ENCODE data around the gene NAT8.

Gene NAT8

GRCh38 chr2:73614997-73615396, 27.2 kb downstream of the NAT8 start:
- Histone ChIP-seq H3K4me3 (ENCODE audit: low read length) (no peak overlapping the region), H3K9me3 (ENCODE audit: insufficient read depth, low read length) (no peaks in the 10 kb centered on the region), H3K9ac (ENCODE audit: low read length) (no peak overlapping the region), H3K36me3 (replicated peaks; ENCODE audit: low read depth, low read length) (peaks cover 3% of the 10 kb centered on the region), H3K79me2 (ENCODE audit: low read length) (no peaks in the 10 kb centered on the region), H3K27ac (ENCODE audit: low read length) (no peak overlapping the region), H3K4me1 (ENCODE audit: low read length) (peaks cover 37% of the 10 kb centered on the region), H3K27me3 (ENCODE audit: low read depth, low read length) (no peaks in the 10 kb centered on the region), H2AFZ (ENCODE audit: low read depth, low read length) (no peak overlapping the region), H3K4me2 (ENCODE audit: low read length) (peak overlapping the region; percentile 21; the same call in 1 of the 2 replicates), H4K20me1 (ENCODE audit: insufficient read depth, low read length) (no peaks in the 10 kb centered on the region)
- no peak for TF ChIP-seq EZH2phosphoT487 (IDR thresholded peaks at IDR 0.05; ENCODE audit: low read depth)
- TF ChIP-seq CTCF (IDR thresholded peaks at IDR 0.05; ENCODE audit: low read depth, low read length), result no peak

- no peaks in the 10 kb centered on the region for H3K79me2 ChIP-seq (ENCODE audit: low read length)
- H3K27ac ChIP-seq (ENCODE audit: low read length), result no peak overlapping the region
- peaks cover 37% of the 10 kb centered on the region for H3K4me1 ChIP-seq (ENCODE audit: low read length)
- H3K27me3 ChIP-seq (ENCODE audit: low read depth, low read length), result no peaks in the 10 kb centered on the region
- H3K4me2 ChIP-seq (ENCODE audit: low read length), result peak overlapping the region; percentile 21
- peaks cover 3% of the 10 kb centered on the region for H3K36me3 ChIP-seq (replicated peaks; ENCODE audit: low read depth, low read length)
- TF ChIP-seq EZH2phosphoT487 (IDR thresholded peaks at IDR 0.05; ENCODE audit: low read depth) (no peak), CTCF (IDR thresholded peaks at IDR 0.05; ENCODE audit: low read depth, low read length) (no peak)
- no peak overlapping the region for H3K4me3 ChIP-seq (ENCODE audit: low read length)
- H3K9ac ChIP-seq (ENCODE audit: low read length), result no peak overlapping the region
- H3K9me3 ChIP-seq (ENCODE audit: insufficient read depth, low read length), result no peaks in the 10 kb centered on the region
- H4K20me1 ChIP-seq (ENCODE audit: insufficient read depth, low read length), result no peaks in the 10 kb centered on the region
- H2AFZ ChIP-seq (ENCODE audit: low read depth, low read length), result no peak overlapping the region
Observed at GRCh38 chr2:73614105-73614504, 28.1 kb downstream of the NAT8 start.

GRCh38 chr2:73611867-73612266, 30.4 kb downstream of the NAT8 start:
- H3K36me3 ChIP-seq (replicated peaks; ENCODE audit: low read depth, low read length), result peaks cover 3% of the 10 kb centered on the region
- no peaks in the 10 kb centered on the region for H4K20me1 ChIP-seq (ENCODE audit: insufficient read depth, low read length)
- H3K4me3 ChIP-seq (ENCODE audit: low read length), result no peak overlapping the region
- TF ChIP-seq CTCF (IDR thresholded peaks at IDR 0.05; ENCODE audit: low read depth, low read length), result no peak
- no peak for TF ChIP-seq EZH2phosphoT487 (IDR thresholded peaks at IDR 0.05; ENCODE audit: low read depth)
- no peaks in the 10 kb centered on the region for H3K79me2 ChIP-seq (ENCODE audit: low read length)
- no peak overlapping the region for H3K27ac ChIP-seq (ENCODE audit: low read length)
- no peaks in the 10 kb centered on the region for H3K27me3 ChIP-seq (ENCODE audit: low read depth, low read length)
- no peak overlapping the region for H2AFZ ChIP-seq (ENCODE audit: low read depth, low read length)
- peaks cover 32% of the 10 kb centered on the region for H3K4me1 ChIP-seq (ENCODE audit: low read length)
- H3K9ac ChIP-seq (ENCODE audit: low read length), result no peak overlapping the region
- H3K9me3 ChIP-seq (ENCODE audit: insufficient read depth, low read length), result no peaks in the 10 kb centered on the region
- H3K4me2 ChIP-seq (ENCODE audit: low read length), result no peak overlapping the region

- H3K9ac ChIP-seq (ENCODE audit: low read length), result no peak overlapping the region
- no peak for TF ChIP-seq CTCF (IDR thresholded peaks at IDR 0.05; ENCODE audit: low read depth, low read length)
- no peak for TF ChIP-seq EZH2phosphoT487 (IDR thresholded peaks at IDR 0.05; ENCODE audit: low read depth)
Observed at GRCh38 chr2:73611193-73611592, 31.0 kb downstream of the NAT8 start.

More at GRCh38 chr2:73611193-73611592, 31.0 kb downstream of the NAT8 start:
- H3K27me3 ChIP-seq (ENCODE audit: low read depth, low read length), result no peaks in the 10 kb centered on the region
- H3K36me3 ChIP-seq (replicated peaks; ENCODE audit: low read depth, low read length), result peaks cover 3% of the 10 kb centered on the region
- no peak overlapping the region for H2AFZ ChIP-seq (ENCODE audit: low read depth, low read length)
- no peaks in the 10 kb centered on the region for H3K9me3 ChIP-seq (ENCODE audit: insufficient read depth, low read length)
- no peaks in the 10 kb centered on the region for H4K20me1 ChIP-seq (ENCODE audit: insufficient read depth, low read length)
- H3K27ac ChIP-seq (ENCODE audit: low read length), result no peak overlapping the region
- H3K4me3 ChIP-seq (ENCODE audit: low read length), result no peak overlapping the region
- H3K79me2 ChIP-seq (ENCODE audit: low read length), result no peaks in the 10 kb centered on the region
- no peak overlapping the region for H3K4me2 ChIP-seq (ENCODE audit: low read length)
- peaks cover 25% of the 10 kb centered on the region for H3K4me1 ChIP-seq (ENCODE audit: low read length)
